Gastrocnemius medialis (tissue), 4 donors: ENCODE measurements around the gene RNU1-4.
"Not testable (repeated sequence)": the region's sequence is repeated elsewhere in the genome, so short reads cannot be mapped to it uniquely, and the experiment has no call there.

Experiments
- POLR2A ChIP-seq, 2 donors: fragments of 450-650 bp; IDR thresholded peaks; one replicate each; pipeline ENCODE4 v1.6.1; 2017; ENCODE audit warnings: antibody characterized with exemption in 2 of 2, mild to moderate bottlenecking in 2 of 2, moderate library complexity in 2 of 2
- TF ChIP-seq, protein P1 (sequence below), 5 experiments: fragments of 450-650 bp in 3 of 5; fragments of 200-600 bp in 2 of 5; sonication (generic) in 2 of 5; IDR thresholded peaks in 4 of 5; conservative IDR thresholded peaks in 1 of 5; 1 replicate in 4 of 5; 2 replicates in 1 of 5; pipeline ENCODE4 v1.5.1; 2016 to 2019; ENCODE audit warnings: antibody characterized with exemption in 5 of 5, mild to moderate bottlenecking in 3 of 5, moderate library complexity in 3 of 5

DNA sequence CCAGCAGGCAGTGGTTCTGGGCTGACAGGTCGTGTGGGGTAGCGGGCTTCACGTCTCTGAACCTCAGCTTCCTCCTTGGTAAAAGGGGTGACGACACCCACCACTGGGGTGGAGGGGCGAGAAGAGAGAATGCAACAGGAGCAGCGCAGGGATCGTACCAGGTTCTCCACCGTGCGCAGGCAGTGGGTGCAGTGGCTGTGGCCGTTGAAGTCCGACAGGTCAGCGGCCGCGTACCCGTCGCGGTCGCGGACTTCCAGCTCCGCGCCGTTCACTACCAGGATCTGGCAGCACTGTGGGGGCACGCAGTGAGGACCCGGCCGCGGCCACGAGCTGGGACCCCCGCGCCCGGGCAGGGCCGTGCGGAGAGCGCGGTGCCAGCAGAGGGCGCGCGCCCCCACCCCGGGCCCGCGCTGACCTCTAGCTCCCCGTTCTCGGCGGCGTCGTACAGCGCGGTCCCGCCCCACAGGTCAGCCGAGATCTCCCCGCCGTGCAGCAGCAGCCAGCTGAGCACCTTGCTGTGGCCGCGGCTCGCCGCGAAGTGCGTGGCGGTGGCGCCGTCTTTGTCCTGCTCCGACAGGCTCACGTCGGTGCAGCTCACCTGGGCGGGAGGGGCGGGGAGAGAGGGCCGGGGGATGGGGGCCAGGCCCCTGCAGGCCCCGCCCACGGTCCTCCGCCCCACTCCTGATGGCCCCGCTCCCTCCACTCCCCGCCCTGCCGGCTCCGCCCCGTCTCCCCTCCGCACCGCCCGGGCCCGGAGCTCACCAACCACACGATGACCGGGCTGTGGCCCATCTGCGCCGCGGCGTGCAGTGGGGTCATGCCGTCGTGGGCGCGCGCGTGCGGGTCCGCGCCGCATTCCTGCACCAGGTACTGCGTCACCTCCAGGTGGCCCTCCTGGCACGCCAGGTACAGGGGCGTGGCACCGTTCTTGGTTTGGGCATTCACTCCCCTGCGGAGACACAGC is 32.9 kb upstream of the RNU1-4 start:
- TF ChIP-seq, protein P1, sequence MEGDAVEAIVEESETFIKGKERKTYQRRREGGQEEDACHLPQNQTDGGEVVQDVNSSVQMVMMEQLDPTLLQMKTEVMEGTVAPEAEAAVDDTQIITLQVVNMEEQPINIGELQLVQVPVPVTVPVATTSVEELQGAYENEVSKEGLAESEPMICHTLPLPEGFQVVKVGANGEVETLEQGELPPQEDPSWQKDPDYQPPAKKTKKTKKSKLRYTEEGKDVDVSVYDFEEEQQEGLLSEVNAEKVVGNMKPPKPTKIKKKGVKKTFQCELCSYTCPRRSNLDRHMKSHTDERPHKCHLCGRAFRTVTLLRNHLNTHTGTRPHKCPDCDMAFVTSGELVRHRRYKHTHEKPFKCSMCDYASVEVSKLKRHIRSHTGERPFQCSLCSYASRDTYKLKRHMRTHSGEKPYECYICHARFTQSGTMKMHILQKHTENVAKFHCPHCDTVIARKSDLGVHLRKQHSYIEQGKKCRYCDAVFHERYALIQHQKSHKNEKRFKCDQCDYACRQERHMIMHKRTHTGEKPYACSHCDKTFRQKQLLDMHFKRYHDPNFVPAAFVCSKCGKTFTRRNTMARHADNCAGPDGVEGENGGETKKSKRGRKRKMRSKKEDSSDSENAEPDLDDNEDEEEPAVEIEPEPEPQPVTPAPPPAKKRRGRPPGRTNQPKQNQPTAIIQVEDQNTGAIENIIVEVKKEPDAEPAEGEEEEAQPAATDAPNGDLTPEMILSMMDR (IDR thresholded peaks at IDR 0.05 in 4 of 5, conservative IDR thresholded peaks at IDR 0.05 in 1 of 5), result not testable (repeated sequence)
- TF ChIP-seq POLR2A (IDR thresholded peaks at IDR 0.05), result not testable (repeated sequence)
